ENCODE measurements around the gene IKZF2. TPM values are rescaled to one million over a fixed set of nuclear protein-coding genes. Genes with fewer than 3 reads are reported as not detected.

IKZF2 gene
- total RNA-seq, result 9.0 and 27.4 TPM in 2 replicates

DNA sequence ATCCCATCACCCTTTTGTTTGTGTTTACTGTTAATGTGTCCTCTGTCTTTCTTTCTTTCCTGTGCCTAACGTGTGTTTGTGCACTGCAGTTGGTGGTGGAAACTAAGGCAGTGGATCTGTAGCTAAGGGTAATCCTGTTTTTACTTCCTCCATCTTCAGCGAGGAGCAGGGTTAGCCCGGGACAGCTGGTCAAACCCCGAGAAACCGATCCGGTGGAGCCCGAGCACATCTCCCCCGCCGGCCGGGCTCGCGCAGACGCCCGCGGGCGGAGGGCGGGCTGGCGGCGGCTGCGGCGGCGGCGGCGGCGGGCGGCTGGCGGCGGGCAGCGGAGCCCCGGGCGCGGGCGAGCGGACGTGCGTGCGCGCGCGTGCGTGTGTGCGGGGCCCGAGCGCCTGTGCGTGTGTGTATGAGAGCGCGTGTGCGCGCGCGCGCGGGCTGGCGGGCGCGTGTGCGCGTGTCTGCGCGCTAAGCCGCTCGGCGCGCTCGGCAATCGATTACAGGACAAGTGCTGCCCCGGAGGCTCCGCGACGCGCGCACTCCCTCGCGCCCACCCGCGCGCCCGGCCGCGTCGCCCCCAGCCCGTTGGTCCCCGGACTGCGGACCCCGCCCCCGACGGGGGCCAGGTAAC, at the start of gene IKZF2:
Gene IKZF2 (minus strand): TSS at position 176 of the 628 bp plus-strand sequence. CDS start 2,983 bp downstream, outside the sequence.
- TF ChIP-seq, protein P1, sequence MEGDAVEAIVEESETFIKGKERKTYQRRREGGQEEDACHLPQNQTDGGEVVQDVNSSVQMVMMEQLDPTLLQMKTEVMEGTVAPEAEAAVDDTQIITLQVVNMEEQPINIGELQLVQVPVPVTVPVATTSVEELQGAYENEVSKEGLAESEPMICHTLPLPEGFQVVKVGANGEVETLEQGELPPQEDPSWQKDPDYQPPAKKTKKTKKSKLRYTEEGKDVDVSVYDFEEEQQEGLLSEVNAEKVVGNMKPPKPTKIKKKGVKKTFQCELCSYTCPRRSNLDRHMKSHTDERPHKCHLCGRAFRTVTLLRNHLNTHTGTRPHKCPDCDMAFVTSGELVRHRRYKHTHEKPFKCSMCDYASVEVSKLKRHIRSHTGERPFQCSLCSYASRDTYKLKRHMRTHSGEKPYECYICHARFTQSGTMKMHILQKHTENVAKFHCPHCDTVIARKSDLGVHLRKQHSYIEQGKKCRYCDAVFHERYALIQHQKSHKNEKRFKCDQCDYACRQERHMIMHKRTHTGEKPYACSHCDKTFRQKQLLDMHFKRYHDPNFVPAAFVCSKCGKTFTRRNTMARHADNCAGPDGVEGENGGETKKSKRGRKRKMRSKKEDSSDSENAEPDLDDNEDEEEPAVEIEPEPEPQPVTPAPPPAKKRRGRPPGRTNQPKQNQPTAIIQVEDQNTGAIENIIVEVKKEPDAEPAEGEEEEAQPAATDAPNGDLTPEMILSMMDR (IDR thresholded peaks at IDR 0.05; ENCODE audit: insufficient read depth, low read length, severe bottlenecking), result no peak
- FAIRE-seq (no peak), DNase-seq (ENCODE audit: low read depth) (peak; percentile 69)
- Histone ChIP-seq H3K36me3 (ENCODE audit: control insufficient read depth, insufficient read depth, low read length) (no peaks in the 10 kb centered on the region), H3K4me3 (ENCODE audit: low read depth, low read length) (peak within 1 kb of the TSS; percentile 86), H3K27me3 (ENCODE audit: control insufficient read depth, insufficient read depth, low read length) (no peaks in the 10 kb centered on the region)

DNA sequence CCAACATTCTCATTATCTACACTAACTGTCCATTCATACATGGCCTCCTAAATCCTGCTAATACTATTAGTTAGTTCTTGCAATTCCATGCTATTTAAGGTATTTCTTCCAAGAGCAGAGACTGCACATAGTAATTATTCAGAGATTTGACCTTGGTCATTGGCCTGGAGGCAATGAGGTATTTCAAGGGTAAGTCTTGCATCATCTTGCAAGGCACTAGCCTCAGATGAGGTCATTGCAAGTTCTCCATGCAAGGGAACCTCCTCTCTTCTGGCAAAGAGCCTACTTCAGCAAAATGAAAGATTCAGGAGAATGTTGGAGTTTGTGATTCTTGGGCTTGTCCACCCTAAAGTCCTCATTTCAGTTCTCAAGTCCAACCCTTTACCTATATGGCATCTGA, 48.5 kb upstream of the IKZF2 start:
- TF ChIP-seq, protein P1 (IDR thresholded peaks at IDR 0.05; ENCODE audit: insufficient read depth, low read length, severe bottlenecking), result no peak
- FAIRE-seq (no peak), DNase-seq (ENCODE audit: low read depth) (peak; percentile 29)
- Histone ChIP-seq H3K27me3 (ENCODE audit: control insufficient read depth, insufficient read depth, low read length) (no peaks in the 10 kb centered on the region), H3K36me3 (ENCODE audit: control insufficient read depth, insufficient read depth, low read length) (no peaks in the 10 kb centered on the region), H3K4me3 (ENCODE audit: low read depth, low read length) (no peak overlapping the region)

GRCh38 chr2:213189001-213189899, 37.8 kb upstream of the IKZF2 start:
- TF ChIP-seq, protein P1 (IDR thresholded peaks at IDR 0.05; ENCODE audit: insufficient read depth, low read length, severe bottlenecking), result no peak
- H3K27me3 ChIP-seq (ENCODE audit: control insufficient read depth, insufficient read depth, low read length), result no peaks in the 10 kb centered on the region
- FAIRE-seq (peak; percentile 43), DNase-seq (ENCODE audit: low read depth) (no peak)
- H3K36me3 ChIP-seq (ENCODE audit: control insufficient read depth, insufficient read depth, low read length), result no peaks in the 10 kb centered on the region
- no peak overlapping the region for H3K4me3 ChIP-seq (ENCODE audit: low read depth, low read length)

GRCh38 chr2:213188533-213188867, 37.1 kb upstream of the IKZF2 start:
- FAIRE-seq, result no peak
- no peak for DNase-seq (ENCODE audit: low read depth)
- TF ChIP-seq, protein P1 (IDR thresholded peaks at IDR 0.05; ENCODE audit: insufficient read depth, low read length, severe bottlenecking), result no peak
- Histone ChIP-seq H3K27me3 (ENCODE audit: control insufficient read depth, insufficient read depth, low read length) (no peaks in the 10 kb centered on the region), H3K36me3 (ENCODE audit: control insufficient read depth, insufficient read depth, low read length) (no peaks in the 10 kb centered on the region), H3K4me3 (ENCODE audit: low read depth, low read length) (no peak overlapping the region)

DNA sequence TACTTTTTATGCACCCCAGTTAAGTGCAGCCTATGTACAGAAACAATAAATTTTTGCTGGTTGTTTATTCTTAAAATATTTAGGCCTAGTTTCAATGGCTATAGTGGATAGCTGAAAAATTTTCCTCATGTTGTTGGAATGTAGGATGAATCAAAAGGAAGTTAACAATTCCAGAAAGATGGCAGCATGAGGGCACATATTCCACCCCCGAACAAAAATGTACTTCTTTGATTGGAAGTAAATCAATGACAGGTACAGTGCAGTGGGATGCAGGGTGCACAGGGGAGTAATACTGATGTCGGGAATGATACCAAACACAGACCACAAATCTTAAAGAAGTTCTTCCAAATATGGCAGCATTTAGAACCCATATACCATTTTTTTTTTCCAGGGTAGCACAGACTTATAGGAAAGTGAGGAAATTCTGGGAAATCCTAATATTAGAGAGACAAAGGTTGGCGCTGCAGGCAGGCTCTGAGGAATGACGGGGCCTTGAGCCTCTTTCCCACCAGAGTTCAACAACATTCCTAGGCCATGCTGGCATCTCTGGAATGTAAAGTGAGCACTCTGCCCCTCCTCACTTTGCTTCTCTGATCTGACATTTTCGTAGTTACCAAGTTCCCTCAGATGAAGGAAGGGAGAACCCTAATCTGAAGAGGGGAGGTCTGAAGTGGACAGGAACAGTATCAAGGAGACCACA, 36.6 kb upstream of the IKZF2 start:
- DNase-seq (ENCODE audit: low read depth), result peak; percentile 40
- TF ChIP-seq, protein P1 (IDR thresholded peaks at IDR 0.05; ENCODE audit: insufficient read depth, low read length, severe bottlenecking), result no peak
- Histone ChIP-seq H3K27me3 (ENCODE audit: control insufficient read depth, insufficient read depth, low read length) (no peaks in the 10 kb centered on the region), H3K36me3 (ENCODE audit: control insufficient read depth, insufficient read depth, low read length) (no peaks in the 10 kb centered on the region), H3K4me3 (ENCODE audit: low read depth, low read length) (no peak overlapping the region)
- FAIRE-seq, result no peak

Measured in bronchial epithelial cell (primary cell).